ENCODE results near the gene EFTUD2. TPM values are rescaled to one million over a fixed set of nuclear protein-coding genes. Genes with fewer than 3 reads are reported as not detected.

EFTUD2 gene
- total and polyA plus RNA-seq, 9 of the 15 experiments (the other 6 are each of a cell fraction or from before 2014, with no cell fraction given) = 65.8 to 362 (median 218) TPM

DNA sequence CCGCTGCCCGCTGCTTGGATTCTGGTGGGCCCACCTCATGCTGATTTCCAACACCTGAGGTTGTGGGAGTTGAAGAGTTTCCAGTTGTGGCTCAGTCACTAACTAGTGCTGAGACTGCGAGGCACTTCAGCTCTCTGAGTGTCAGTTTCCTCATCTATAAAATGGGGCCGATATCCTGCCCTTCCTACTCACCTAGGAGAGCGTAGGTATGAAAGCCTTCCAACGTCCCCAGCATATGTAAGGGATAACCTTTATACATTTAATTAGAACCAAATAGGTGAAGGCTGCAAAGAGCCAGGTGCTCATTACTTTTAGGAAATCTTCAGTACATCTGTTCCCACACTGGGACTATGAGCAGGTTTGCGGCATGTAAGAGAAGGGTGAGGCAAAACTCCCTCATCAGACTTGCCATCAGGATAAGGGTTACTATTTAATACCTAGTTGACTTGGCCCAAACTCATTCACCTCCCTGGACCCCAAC, 49.1 kb upstream of the EFTUD2 start (continued):
- TF ChIP-seq, protein P1, sequence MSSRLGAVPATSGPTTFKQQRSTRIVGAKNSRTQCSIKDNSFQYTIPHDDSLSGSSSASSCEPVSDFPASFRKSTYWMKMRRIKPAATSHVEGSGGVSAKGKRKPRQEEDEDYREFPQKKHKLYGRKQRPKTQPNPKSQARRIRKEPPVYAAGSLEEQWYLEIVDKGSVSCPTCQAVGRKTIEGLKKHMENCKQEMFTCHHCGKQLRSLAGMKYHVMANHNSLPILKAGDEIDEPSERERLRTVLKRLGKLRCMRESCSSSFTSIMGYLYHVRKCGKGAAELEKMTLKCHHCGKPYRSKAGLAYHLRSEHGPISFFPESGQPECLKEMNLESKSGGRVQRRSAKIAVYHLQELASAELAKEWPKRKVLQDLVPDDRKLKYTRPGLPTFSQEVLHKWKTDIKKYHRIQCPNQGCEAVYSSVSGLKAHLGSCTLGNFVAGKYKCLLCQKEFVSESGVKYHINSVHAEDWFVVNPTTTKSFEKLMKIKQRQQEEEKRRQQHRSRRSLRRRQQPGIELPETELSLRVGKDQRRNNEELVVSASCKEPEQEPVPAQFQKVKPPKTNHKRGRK (tag; IDR thresholded peaks at IDR 0.05) = no peak
- peak; percentile 58; the same call in 1 of the 2 replicates for TF ChIP-seq FOXP4 (CRISPR knock-in tag; IDR thresholded peaks at IDR 0.05; ENCODE audit: borderline replicate concordance)
- no peak for TF ChIP-seq ATF1 (CRISPR knock-in tag; IDR thresholded peaks at IDR 0.05)
- TF ChIP-seq ATF1 (tag; IDR thresholded peaks at IDR 0.05) = no peak
- TF ChIP-seq, protein P2, sequence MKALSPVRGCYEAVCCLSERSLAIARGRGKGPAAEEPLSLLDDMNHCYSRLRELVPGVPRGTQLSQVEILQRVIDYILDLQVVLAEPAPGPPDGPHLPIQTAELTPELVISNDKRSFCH (CRISPR knock-in tag; IDR thresholded peaks at IDR 0.05) = no peak
- TF ChIP-seq, protein P2 (tag; IDR thresholded peaks at IDR 0.05) = peak; percentile 5; the same call in 1 of the 2 replicates
- TF ChIP-seq HNRNPK (IDR thresholded peaks at IDR 0.05; ENCODE audit: low read depth, low read length, poor library complexity, severe bottlenecking) = no peak
- TF ChIP-seq CBFA2T2 (conservative IDR thresholded peaks at IDR 0.05) = no peak
- TF ChIP-seq, protein P3, sequence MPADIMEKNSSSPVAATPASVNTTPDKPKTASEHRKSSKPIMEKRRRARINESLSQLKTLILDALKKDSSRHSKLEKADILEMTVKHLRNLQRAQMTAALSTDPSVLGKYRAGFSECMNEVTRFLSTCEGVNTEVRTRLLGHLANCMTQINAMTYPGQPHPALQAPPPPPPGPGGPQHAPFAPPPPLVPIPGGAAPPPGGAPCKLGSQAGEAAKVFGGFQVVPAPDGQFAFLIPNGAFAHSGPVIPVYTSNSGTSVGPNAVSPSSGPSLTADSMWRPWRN (IDR thresholded peaks at IDR 0.05; ENCODE audit: low read depth) = no peak
- TF ChIP-seq, protein P4, sequence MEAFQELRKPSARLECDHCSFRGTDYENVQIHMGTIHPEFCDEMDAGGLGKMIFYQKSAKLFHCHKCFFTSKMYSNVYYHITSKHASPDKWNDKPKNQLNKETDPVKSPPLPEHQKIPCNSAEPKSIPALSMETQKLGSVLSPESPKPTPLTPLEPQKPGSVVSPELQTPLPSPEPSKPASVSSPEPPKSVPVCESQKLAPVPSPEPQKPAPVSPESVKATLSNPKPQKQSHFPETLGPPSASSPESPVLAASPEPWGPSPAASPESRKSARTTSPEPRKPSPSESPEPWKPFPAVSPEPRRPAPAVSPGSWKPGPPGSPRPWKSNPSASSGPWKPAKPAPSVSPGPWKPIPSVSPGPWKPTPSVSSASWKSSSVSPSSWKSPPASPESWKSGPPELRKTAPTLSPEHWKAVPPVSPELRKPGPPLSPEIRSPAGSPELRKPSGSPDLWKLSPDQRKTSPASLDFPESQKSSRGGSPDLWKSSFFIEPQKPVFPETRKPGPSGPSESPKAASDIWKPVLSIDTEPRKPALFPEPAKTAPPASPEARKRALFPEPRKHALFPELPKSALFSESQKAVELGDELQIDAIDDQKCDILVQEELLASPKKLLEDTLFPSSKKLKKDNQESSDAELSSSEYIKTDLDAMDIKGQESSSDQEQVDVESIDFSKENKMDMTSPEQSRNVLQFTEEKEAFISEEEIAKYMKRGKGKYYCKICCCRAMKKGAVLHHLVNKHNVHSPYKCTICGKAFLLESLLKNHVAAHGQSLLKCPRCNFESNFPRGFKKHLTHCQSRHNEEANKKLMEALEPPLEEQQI (IDR thresholded peaks at IDR 0.05) = no peak
- no peak for TF ChIP-seq COPS2 (conservative IDR thresholded peaks at IDR 0.05)
- TF ChIP-seq ZFP30 (CRISPR knock-in tag; IDR thresholded peaks at IDR 0.05; ENCODE audit: borderline replicate concordance) = no peak
- TF ChIP-seq SAFB (IDR thresholded peaks at IDR 0.05; ENCODE audit: borderline replicate concordance, low read depth, low read length) = no peak
- TF ChIP-seq ARNT (IDR thresholded peaks at IDR 0.05) = no peak
- no peak for TF ChIP-seq VEZF1 (CRISPR knock-in tag; IDR thresholded peaks at IDR 0.05)
- TF ChIP-seq BCOR (IDR thresholded peaks at IDR 0.05) = peak; percentile 85
- no peak for TF ChIP-seq U2AF2 (optimal IDR thresholded peaks at IDR 0.05; ENCODE audit: low read depth, low read length)
- TF ChIP-seq HLTF (IDR thresholded peaks at IDR 0.05) = no peak
- TF ChIP-seq, protein P5, sequence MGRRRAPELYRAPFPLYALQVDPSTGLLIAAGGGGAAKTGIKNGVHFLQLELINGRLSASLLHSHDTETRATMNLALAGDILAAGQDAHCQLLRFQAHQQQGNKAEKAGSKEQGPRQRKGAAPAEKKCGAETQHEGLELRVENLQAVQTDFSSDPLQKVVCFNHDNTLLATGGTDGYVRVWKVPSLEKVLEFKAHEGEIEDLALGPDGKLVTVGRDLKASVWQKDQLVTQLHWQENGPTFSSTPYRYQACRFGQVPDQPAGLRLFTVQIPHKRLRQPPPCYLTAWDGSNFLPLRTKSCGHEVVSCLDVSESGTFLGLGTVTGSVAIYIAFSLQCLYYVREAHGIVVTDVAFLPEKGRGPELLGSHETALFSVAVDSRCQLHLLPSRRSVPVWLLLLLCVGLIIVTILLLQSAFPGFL (CRISPR knock-in tag; IDR thresholded peaks at IDR 0.05) = no peak

All from K562 (cell line).